Nephron (organoid): Measurements from ENCODE around the gene AP5B1.
A peak's percentile ranks its signal among the peaks of the same experiment; 100 is the strongest.

Source experiments
- H3K27ac Mint-ChIP-seq, 3 experiments: 2 replicates each; pipeline ENCODE4 v1.8.0; 2020; ENCODE audit warnings: mixed read lengths in 3 of 3, mild to moderate bottlenecking in 2 of 3, moderate library complexity in 1 of 3
- H3K27me3 Mint-ChIP-seq: 2 replicates; pipeline ENCODE4 v1.8.0; 2021; ENCODE audit warnings: low read depth, mild to moderate bottlenecking, moderate library complexity, mixed read lengths
- H3K36me3 Mint-ChIP-seq: 2 replicates; pipeline ENCODE4 v1.8.0; 2020; ENCODE audit warnings: low read depth, mixed read lengths
- H3K4me1 Mint-ChIP-seq: 2 replicates; pipeline ENCODE4 v1.8.0; 2020; ENCODE audit warnings: mixed read lengths
- H3K4me3 Mint-ChIP-seq, 3 experiments: 2 replicates each; pipeline ENCODE4 v1.8.0; 2020; ENCODE audit warnings: mild to moderate bottlenecking in 3 of 3, mixed read lengths in 3 of 3, moderate library complexity in 2 of 3
- H3K9me3 Mint-ChIP-seq: 2 replicates; pipeline ENCODE4 v1.8.0; 2020; ENCODE audit warnings: mixed read lengths
- TF ChIP-seq, protein P1 (sequence below), 3 experiments: fragments of 200-600 bp; sonication (generic); IDR thresholded peaks; one replicate each; pipeline ENCODE4 v1.5.0; 2021; ENCODE audit warnings: antibody characterized with exemption in 3 of 3; ENCODE audit not compliant: unreplicated experiment in 3 of 3

The AP5B1 gene

DNA sequence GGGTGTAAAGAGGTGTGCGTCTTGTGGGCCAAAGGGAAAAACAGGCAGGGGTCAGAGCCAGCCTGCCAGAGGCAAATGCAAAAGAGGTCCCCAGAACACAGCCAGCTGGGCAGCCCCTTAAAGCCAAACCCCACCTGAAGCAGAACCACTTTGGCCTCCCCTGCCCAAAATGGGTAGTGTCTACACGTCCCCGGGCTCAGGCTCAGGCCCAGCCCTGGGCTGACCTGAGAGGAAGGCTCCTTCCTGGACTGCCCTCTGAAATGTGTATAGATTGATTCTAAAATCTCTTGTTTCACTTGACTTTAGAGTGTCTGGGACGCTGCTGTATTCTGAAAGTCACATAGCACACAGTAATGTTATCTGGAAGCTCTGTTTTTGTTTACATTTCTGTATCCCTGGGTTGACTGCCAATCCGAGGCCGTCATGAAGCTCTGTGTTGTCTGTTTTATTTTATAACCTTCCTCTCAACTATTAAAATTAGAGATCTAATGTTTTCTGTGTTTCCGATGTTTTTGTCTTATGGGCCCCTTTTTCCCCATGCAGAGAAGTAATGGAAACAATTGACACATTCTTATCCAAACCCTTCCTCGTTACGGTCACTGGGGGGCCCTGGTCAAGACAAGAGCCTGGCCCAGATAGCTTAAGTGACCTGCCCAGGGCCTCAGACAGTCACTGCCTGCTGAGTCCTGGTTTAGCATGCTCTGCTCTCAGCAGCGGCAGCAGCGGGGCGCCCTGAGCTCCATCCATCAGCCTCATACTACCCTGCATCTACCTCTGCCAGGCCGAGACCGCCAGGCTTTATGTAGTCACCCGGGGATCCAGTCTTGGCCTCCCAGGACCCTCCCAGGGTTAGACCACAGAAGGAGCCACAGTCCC, 16.2 kb upstream of the AP5B1 start:
- TF ChIP-seq, protein P1, sequence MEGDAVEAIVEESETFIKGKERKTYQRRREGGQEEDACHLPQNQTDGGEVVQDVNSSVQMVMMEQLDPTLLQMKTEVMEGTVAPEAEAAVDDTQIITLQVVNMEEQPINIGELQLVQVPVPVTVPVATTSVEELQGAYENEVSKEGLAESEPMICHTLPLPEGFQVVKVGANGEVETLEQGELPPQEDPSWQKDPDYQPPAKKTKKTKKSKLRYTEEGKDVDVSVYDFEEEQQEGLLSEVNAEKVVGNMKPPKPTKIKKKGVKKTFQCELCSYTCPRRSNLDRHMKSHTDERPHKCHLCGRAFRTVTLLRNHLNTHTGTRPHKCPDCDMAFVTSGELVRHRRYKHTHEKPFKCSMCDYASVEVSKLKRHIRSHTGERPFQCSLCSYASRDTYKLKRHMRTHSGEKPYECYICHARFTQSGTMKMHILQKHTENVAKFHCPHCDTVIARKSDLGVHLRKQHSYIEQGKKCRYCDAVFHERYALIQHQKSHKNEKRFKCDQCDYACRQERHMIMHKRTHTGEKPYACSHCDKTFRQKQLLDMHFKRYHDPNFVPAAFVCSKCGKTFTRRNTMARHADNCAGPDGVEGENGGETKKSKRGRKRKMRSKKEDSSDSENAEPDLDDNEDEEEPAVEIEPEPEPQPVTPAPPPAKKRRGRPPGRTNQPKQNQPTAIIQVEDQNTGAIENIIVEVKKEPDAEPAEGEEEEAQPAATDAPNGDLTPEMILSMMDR (IDR thresholded peaks at IDR 0.05; ENCODE audit: unreplicated experiment in 3 of 3): no peak
- Mint-ChIP-seq H3K27me3 (peaks cover 30% of the 10 kb centered on the region), H3K36me3 (no peaks in the 10 kb centered on the region), H3K4me1 (no peaks in the 10 kb centered on the region), H3K4me3 (no peak overlapping the region), H3K9me3 (no peaks in the 10 kb centered on the region), H3K27ac (no peak overlapping the region)

DNA sequence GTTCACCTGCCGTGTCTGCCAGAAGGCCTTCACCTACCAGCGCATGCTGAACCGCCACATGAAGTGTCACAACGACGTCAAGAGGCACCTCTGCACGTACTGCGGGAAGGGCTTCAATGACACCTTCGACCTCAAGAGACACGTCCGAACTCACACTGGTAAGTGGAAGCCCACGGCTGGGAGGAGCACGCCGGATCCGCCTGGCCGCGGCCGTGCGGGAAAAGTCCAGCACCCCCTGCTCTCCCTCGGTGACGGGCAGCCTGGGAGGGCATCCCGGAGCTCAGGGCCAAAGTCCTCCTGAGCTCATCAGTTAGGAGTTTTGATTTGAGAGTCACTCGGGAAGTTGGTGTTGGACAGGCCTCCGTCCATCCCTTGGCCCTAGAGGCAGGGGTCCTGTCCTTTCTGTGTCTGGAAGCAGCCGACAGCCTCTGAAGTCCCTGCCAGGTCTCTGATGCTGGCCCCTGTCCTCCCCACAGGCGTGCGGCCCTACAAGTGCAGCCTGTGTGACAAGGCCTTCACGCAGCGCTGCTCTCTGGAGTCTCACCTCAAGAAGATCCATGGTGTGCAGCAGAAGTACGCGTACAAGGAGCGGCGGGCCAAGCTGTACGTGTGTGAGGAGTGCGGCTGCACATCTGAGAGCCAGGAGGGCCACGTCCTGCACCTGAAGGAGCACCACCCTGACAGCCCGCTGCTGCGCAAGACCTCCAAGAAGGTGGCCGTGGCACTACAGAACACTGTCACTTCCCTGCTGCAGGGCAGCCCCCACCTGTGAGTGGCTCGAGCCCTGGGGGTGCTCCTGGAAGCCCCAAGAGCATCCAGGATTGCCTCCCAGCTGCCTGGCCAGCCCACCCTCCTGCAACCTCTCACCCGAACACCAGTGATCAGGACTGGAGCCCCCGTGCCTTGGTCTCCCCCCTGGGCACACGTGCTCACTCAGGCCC, 14.1 kb upstream of the AP5B1 start:
- Mint-ChIP-seq H3K4me3 (no peak overlapping the region), H3K9me3 (no peaks in the 10 kb centered on the region), H3K27me3 (peaks cover 38% of the 10 kb centered on the region), H3K27ac (peak overlapping the region in 1 of 3 experiments; percentile 59), H3K36me3 (no peaks in the 10 kb centered on the region), H3K4me1 (no peaks in the 10 kb centered on the region)
- TF ChIP-seq, protein P1 (IDR thresholded peaks at IDR 0.05; ENCODE audit: unreplicated experiment in 3 of 3): no peak

DNA sequence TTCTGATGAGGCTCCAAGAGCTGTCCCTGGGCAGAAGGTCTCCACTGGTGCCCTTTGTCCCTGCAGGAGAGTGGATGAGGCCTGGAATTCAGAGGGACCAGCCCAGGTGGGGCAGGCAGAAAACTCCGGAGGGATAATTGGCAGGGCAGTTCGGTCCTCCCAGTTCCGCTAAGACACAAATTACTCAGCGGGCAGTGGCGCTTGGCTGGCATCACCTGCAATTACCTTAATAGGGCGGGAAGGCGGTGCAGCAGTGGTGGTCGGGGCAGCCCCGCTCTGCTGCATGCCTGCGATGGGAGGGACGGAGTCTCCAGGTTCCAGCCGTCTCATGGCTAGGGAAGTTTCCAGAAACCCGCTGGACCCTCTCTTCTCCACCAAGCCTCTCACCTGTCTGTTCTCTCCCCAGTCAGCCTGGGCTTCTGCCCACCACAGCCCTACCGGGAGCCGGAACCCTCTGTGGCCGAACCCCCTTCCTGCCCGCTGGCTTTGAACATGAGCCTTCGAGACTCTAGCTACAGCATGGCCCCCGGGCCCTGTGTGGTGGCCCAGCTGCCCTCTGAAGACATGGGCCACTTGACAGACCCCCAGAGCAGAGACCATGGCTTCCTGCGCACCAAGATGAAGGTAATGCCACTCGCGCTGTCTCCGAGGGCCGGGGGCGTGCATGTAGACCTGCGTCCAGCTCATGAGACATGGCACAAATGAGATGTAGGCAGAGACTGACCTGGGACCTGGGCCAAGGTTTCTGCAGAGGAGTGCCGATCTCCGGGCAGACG, 13.0 kb upstream of the AP5B1 start:
- no peaks in the 10 kb centered on the region for H3K9me3 Mint-ChIP-seq
- TF ChIP-seq, protein P1 (IDR thresholded peaks at IDR 0.05; ENCODE audit: unreplicated experiment in 3 of 3): no peak
- no peaks in the 10 kb centered on the region for H3K36me3 Mint-ChIP-seq
- no peak overlapping the region for H3K27ac Mint-ChIP-seq
- no peak overlapping the region for H3K4me3 Mint-ChIP-seq
- H3K4me1 Mint-ChIP-seq: peaks cover 3% of the 10 kb centered on the region
- H3K27me3 Mint-ChIP-seq: peaks cover 46% of the 10 kb centered on the region

DNA sequence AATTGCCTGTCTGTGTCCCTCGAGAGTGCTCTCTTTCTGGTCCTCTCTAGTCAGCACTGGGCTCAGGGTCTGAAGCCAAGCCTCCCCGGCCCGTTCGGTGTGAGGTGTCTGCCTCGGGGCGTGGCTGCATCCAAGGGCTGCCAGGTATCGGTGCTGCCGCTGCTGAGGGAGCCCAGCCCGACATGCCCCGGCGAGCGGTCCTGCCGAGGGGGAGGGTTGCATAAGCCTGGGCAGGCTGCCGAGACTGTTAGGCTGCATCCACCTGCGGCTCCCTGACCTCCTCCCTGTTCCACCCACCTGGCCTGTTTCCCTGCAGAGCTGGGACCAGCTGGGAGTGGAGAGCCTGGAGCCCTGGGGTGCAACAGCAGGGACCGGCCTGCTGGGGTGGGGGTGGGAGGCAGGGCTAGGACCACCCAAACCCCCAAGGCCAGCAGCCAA, 12.4 kb upstream of the AP5B1 start:
- peaks cover 53% of the 10 kb centered on the region for H3K27me3 Mint-ChIP-seq
- peaks cover 6% of the 10 kb centered on the region for H3K4me1 Mint-ChIP-seq
- peak overlapping the region in 2 of 3 experiments; percentile 27 to 36 for H3K27ac Mint-ChIP-seq
- no peaks in the 10 kb centered on the region for H3K9me3 Mint-ChIP-seq
- no peak overlapping the region for H3K4me3 Mint-ChIP-seq
- TF ChIP-seq, protein P1 (IDR thresholded peaks at IDR 0.05; ENCODE audit: unreplicated experiment in 3 of 3): no peak
- H3K36me3 Mint-ChIP-seq: no peaks in the 10 kb centered on the region

DNA sequence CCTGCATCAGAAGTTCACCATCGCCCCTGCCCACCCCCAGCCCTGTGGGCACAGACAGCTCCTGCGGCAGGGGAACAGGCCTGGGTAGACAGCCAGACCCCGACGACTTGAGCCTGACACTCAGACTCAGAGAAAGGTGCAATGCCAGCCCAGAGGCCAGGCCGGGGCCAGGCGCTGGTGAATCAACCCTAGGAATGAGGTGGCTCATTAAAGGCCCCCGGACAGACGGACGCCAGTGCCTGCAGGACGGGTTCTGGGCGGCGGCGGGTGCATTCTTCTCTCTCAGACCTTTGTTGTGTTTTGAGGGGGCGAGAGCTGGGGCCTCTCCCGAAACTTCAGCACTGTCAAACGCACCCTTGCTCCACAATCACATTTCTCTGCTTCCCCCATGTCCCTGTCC, 11.7 kb upstream of the AP5B1 start:
- Mint-ChIP-seq H3K9me3 (no peaks in the 10 kb centered on the region), H3K27me3 (peaks cover 60% of the 10 kb centered on the region), H3K36me3 (no peaks in the 10 kb centered on the region), H3K4me3 (no peak overlapping the region), H3K4me1 (peaks cover 10% of the 10 kb centered on the region), H3K27ac (peak overlapping the region in 1 of 3 experiments; percentile 36)
- TF ChIP-seq, protein P1 (IDR thresholded peaks at IDR 0.05; ENCODE audit: unreplicated experiment in 3 of 3): no peak
